ENCODE measurements around the gene C6orf163. TPM values are rescaled to one million over a fixed set of nuclear protein-coding genes. Genes with fewer than 3 reads are reported as not detected.

Gene C6orf163
- total RNA-seq, 1 donor from 2014 or later: 1.1 TPM

DNA sequence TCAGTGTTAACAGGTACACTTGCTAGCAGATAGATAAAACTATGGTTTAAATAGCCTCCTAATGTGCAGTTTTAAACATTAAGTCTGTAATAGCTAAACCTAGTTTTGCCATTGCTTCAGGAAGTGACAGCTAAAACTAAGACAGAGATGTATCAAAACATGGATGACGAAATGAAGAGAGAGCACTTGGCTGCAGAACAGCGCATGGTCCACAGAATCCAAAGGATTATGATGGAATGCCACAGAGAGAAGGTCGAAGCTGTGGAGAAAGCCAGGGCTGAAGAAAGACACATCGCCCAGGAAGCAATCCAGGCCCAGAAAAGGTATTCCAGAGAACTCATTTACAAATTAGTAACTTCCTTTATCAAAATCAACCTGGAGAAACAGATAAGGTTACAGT is 11.6 kb downstream of the C6orf163 start:
- DNase-seq (ENCODE audit: low read depth, low spot score): no peak

DNA sequence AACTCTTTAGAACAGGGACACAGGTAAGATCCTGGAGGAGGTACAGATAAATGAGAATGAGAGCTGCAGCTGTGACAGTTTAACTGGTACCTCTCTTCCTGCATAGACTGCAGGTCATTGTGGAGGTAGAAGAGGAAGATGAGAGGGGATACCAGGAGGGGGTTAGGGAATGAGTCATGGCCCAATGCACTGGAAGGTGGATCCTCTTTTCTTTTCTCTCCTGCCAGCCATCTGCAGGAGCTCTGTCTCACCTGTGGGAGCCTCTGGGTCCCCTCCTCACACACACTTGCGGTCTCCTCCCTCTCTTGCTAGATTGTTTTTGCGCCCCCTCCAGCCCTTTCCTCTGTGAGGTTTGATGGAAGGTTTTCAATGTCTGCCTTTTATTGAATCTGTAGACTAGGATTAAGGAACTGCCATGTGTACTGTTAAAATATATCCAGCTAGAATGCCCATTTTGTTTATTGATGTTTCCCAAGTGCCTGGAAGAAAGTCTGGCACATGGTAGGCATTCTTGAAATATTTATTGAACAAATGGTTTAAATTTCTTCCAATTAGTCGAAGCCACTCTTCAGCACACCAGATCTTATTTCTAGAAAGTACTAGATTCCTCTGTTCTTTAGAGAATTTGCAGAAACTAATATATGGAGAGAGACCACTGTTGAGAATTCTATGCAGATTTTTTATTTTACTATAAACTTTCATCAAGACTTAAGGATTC is 13.0 kb downstream of the C6orf163 start:
- no peak for DNase-seq (ENCODE audit: low read depth, low spot score)

DNA sequence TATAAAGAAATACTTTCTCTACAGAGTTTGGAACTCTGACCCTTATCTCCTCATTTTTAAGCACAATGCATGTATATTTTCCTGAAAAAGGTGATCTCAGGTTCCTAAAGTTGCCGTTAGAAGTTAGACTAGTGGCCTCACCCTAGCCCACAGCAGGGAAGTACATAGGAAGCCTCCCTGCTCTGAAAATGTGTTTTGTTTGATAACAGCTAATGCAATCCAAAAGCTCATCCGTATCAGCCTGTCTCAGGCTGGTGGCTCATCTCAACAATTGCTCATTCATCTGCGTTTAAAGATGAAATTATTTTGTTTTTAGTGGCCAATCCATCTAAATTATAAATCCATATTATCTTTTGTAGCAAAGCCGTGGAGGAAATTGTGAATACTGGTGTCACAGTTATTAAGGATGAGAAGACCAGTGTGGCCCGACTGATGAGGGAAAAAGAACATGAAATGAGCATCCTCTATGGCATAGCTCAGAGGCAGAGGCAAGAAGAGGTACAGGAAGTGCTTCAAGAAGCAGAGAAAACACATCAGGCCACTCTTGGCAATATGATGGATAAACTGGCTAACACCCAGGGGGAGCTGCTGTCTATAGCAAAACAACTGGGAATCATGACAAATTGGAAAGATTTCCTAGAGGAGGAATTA is 20.1 kb downstream of the C6orf163 start:
- DNase-seq (ENCODE audit: low read depth, low spot score): no peak

DNA sequence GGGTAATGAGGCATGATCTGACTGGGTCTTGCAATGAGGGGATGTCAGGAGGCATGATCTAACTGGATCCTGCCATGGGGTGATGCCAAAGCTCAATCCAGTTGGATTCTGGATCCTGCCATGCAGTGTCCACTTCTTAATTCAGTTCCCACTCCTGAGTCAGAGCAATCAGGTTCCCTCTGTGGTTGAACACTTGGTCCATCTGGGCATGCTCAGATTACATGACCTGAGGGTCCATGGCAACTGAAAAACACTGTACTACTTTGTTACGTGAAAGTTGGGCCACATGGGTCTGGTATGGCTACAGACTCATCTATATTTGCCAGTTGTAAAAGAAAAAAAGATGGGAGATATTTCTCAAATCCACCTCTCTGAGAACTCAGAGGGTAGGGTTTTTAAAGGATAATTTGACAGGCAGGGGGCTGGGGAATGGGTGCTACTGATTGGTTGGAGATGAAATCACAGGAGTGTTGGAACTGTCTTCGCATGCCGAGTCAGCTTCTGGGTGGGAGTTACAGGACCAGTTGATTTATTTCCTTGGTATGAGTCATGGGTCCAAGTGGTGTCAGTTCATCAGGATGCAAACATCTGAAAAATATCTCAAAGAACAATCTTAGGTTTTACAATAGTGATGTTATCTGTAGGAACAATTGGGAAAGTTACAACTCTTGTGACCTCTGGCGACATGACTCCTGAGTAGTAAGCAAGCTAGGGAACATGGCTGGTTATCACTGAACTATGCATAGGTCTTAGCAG is 21.6 kb downstream of the C6orf163 start:
- no peak for DNase-seq (ENCODE audit: low read depth, low spot score)

DNA sequence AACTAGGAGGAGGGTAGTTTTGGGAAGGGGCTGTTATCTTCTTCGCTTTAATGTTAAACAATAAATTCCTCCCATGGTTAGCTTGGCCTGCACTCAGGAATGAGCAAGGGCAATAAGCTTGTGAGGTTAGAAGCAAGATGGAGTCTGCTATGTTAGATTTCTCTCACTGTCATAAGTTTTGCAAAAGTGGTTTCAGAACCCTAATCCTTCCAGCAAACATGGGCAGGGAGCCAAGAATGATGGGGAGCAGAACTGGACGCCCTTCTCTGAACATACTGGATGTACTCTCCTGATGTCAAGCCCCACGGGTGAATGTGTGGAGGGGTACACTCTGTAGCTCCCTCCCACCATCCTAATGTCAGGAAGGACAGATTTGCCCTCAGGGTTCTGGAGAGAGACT is 22.3 kb downstream of the C6orf163 start:
- DNase-seq (ENCODE audit: low read depth, low spot score): no peak

DNA sequence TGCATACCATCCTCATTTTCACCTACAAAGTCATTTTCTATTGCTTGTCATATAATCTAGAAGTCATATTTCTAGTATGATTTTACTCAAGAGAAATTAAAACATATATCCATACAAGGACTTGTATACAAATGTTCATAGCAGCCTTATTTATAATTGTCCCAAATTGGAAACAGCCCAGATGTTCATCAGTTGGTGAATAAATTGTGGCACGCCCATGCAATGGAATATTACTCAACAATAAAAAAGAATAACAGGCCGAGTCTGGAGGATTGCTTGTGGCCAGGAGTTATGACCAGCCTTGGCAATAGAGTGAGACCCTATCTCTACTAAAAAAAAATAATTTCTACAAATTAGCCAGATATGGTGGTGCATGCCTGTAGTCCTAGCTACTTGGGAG is 28.8 kb downstream of the C6orf163 start:
- DNase-seq (ENCODE audit: low read depth, low spot score): no peak

DNA sequence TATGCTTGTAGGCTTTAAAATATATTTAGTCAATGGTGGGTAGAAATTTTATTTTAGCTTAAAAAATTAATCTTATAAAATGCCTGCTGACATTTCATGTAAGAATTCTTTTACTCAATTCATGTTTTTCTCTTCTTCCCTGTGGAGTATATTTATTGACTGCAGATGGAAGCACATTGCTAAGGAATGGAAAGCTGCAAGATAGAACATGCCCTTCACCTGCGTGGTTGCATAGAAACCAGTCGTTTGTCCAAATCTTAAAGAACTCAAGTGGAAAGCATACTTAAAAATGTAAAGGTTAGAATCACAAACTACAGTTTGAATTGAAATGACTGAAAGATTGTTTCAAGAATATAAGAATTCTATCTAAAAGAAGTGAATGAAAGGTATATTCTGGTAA is 30.7 kb downstream of the C6orf163 start:
- DNase-seq (ENCODE audit: low read depth, low spot score): no peak

DNA sequence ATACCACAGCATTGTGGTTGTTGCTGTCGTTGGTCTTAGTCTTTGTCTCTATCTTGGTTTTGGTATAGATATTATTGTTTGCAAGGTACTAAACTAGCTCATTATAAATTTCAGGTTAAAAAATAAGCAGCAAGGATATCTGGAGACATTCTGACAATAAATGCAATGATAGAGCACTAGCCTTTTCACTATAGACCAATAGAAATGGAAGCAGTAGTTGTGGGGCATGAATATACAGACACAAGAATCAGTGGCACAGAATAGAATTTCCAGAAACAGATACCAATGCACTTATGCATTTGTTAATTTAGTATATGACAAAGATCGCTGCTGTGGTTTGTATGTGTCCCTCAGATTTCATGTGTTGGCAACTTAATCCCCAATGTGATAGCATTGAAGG is 32.0 kb downstream of the C6orf163 start:
- DNase-seq (ENCODE audit: low read depth, low spot score): no peak

DNA sequence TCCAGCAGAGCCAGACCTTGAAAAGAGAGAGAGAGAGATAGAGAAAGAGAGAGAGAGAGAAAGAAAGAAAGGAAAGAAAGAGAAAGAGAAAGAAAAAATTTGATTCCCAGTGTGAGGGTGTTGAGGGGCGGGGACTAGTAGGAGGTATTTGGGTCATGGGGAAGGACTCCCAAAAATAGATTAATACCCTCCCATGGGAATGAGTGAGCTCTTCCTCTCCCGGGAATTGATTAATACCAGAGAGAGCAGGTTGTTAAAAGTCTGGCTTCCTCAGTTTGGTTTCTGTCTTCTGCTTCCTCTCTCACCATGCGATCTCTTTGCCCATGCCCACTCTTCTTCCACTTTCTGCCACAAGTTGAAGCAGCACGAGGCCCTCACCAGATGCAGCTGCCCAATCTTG is 34.3 kb downstream of the C6orf163 start:
- DNase-seq (ENCODE audit: low read depth, low spot score): no peak

DNA sequence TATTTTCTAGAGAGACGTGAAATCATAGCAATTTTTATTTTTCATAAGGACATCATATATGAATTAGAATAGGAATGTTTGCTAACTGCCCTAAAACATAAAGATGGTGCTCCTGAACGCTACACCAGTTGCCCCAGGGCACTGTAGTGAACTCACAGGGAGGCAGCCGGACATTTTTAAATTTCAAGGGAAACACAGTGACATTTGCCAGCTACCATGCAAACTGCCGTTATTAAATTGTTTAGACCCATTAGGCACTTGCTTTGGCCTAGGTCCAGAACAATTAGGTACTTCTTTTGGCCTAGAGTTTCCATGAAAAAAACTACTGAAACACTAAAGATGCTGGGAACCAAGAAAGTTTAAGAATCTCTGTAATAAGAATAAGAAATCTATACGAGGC is 38.2 kb downstream of the C6orf163 start:
- DNase-seq (ENCODE audit: low read depth, low spot score): no peak

DNA sequence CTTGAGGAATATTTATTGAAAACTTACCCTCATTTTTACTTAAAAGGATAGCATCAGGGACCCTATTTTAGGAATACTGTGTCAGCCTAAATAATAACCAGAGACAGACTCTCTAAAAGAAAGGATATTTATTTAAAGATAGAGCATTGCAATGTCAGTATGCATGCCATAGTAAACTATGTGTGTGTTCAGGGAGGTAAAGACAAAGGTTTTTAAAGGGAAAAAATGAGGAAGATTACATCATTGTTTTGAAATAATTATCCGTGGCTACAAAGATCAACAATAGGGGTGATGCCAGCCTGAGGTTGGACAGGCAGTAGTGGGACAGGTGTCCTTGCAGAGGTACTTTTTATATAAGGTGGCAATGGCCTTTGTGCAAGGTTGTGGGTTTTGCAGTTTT is 39.4 kb downstream of the C6orf163 start:
- no peak for DNase-seq (ENCODE audit: low read depth, low spot score)

DNA sequence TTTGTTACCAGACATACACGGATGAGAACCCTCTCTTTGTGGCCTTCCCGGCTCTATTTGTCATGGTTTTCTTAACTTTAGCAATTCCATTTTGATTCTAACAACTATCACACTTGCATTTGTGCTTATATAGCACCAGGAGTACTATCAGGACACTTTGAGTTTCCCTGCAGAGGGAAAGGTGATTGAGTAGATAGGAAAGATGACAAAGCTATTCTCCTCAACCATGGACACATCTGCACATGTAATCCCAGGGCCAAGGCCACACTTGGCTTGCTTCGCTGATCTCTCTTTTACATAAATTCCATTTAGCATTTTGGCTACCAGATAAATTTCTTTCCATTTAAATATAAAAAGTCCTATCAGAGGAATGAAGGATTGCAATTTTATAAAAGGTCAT is 39.8 kb downstream of the C6orf163 start:
- no peak for DNase-seq (ENCODE audit: low read depth, low spot score)

DNA sequence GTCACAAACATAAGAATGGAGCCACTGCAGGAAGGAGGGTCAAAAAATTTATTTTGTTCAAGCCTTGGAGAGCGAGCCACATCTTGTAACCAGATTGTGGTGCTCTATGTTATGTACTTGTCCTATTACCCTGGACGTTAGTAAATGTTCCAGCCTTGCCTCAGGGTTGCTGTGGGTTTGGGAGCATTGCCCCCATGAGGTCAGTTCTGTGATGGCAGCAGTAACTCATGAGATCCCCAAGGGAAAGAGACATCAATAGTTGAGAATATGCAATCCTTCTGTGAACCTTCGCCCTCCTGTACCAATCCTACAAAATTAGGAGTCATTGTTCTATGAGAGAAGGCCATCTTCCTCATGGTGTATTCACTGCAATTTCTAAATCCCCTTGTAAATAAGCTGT is 46.7 kb downstream of the C6orf163 start:
- DNase-seq (ENCODE audit: low read depth, low spot score): no peak

DNA sequence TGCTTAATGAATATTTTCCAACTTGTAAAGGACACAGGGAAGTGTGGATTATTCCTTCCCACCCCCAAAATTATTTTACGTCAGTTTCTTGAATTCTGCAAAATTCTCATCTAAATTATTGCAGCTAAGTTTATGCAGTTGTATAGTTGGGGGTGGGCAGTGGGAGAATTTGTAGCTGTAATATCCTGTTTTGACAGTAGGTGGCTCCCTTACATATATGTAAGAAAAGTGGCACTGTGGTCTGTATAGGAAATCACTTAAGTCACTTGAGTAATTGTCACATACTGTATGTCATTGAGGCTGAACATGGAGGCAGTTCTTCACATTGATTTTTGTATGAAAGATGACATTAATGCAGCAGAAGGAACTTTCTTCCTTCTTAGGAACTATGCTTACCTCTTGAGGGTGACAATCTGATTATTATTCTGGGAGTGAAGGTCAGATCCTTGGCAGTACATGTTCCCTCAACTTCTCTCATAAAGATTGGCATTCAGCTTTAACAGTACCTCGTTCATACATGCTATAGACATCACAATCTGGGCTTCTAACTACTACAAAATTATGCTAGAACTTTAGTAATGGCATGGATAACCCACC is 48.5 kb downstream of the C6orf163 start:
- DNase-seq (ENCODE audit: low read depth, low spot score): peak; percentile 22

DNA sequence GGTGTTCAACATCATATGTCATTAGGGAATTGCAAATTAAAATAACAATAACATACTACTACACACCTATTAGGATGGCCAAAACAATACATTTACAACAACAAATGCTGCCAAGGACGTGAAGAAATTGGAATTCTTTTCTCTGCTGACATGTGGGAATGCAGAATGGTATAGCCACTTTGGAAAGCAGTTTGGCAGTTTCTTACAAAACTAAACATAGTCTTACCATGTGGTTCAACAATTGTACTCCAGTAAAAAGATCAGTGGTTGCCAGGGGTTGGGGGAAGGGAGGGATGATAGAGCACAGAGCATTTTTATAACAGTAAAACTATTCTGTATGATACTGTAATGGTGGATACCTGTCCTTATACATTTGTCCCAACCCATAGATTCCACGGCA is 50.8 kb downstream of the C6orf163 start:
- DNase-seq (ENCODE audit: low read depth, low spot score): no peak

DNA sequence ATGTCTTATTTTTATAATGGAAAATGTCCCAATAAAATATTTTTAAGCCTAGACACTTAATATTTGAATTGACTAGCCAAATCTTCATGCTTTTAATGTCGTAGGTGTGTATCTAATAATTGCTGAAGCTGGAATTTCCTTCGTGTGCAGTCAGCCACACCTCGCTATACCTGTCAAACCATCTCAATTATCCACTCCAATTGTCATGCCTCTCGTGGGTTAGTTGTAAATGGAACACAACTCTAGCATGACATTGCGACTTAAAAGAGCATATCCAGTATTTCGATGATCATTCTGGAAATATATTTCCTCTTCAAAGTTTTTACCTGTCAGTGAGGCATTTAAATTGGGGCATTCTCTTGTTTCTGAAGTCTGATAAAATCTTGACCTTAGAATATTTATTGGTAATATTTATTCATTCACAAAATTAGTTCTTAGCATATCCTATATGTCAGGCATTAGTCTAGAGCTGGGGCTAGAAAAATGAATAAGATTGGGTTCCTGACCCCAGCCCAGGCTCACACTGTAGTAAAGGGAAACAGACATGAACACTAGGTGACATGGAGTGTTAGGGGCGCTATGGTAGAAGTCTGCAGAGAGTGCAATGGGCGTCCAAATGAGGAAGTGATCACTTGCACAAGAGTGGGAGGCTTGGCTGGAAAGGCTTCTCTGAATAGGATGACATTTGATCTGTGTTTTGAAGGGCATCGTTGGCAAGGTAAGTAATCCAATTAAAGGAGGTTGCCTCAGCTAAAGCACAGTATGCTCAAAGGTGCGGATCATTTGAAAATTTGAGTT is 52.2 kb downstream of the C6orf163 start:
- DNase-seq (ENCODE audit: low read depth, low spot score): no peak

DNA sequence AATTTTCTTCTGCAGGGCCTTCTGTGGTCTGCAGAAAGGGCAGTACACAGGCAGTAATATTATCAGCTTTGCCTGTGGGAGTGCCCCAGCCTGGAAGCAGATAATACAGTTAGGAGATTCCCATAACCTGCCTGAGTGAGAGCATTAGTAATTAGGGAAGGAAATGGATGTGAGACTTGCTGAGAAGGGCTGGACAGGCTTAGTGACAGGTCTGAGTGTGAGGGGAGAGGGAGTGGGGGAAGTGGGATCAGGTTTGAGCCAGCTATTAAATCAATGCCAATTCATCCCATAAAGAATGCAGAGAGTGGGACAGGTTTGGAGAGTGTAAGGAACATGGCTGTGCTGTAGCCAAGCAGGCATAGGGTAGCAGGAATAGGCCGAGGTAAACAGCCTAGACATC is 53.0 kb downstream of the C6orf163 start:
- no peak for DNase-seq (ENCODE audit: low read depth, low spot score)

DNA sequence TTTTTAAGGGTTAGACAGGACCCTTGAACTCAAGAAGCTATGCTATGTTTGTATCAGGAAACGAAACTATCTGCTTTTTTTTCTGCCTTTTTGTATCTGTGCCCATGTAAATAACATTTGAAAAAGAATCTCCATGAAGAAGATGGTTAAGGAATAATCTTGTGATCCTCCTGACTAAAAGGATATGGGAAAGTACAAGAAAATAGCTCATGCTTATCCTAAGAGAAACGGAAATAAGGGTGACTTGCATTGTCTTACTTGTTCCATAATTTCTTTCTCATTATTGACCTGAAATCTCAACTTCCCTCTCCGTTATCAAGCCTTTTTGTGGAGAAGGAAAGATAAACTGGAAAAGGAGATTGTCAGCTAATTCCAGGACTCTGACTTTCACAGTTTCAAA is 57.2 kb downstream of the C6orf163 start:
- DNase-seq (ENCODE audit: low read depth, low spot score): no peak

DNA sequence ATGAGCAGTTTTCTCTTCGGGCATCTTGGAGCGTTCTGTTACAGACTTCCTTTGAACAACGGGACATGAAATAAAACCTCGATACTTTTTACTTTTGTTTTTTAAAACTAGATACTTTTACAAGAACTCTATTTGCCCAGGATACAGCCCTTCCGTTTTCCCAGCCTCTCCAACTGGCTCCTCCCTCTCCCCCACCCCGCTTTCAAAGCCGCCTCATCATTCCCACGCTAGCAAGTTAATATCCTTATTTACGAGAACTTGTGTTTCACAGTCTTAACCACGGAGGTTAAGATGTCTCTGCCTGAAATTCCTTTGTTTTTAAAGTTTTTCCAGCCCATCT is 62.9 kb downstream of the C6orf163 start:
- no peak for DNase-seq (ENCODE audit: low read depth, low spot score)

DNA sequence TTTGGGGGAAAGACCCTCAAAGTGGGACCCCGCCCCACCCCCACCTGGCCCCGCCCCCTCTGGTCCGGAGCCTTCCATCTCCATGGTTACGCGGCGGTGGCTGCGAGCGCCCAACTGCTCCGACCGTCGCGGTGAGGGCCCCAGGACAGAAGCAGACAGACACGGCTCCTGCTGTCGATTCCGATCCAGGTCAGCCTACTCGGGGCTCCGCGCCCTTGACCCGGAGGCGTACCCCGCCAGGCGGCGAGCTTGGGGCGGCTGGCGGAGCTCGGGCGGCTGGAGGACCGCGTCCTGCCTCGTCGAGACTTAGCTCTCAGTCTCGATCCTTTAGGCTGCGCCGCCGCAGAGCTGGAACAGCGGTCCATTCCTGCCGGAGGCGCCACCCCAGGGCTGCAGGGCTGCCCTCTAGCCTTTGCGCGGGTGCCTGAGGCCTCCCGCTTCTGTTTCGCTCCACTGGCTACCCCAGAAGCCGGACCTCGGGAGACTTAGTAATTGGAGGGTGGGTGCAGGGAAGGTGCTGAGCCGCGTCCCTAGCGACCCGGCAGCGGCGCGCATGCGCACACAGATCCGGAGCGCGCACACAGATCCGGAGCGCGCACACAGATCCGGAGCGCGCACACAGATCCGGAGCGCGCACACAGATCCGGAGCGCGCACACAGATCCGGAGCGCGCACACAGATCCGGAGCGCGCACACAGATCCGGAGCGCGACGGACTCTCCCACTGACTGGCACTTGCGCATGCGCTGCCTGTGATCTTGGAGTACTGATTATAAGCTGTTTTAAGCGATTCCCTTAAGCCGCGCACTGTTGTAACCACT is 63.5 kb downstream of the C6orf163 start, which contains the start of gene CFAP206:
CFAP206 (plus strand) TSS at position 72 of the 820 bp plus-strand sequence. CDS start 1,868 bp downstream, outside the sequence.
- DNase-seq (ENCODE audit: low read depth, low spot score): peak; percentile 50
